HG03575 (cell line): ENCODE results near the gene ADPRHL1.
"Not testable (repeated sequence)": the region's sequence is repeated elsewhere in the genome, so short reads cannot be mapped to it uniquely, and the experiment has no call there.

Experiments
- ATAC-seq: cut with Tn5 transposase; IDR thresholded peaks from one replicate; pipeline ENCODE4 v1.9.1; 2021; ENCODE audit not compliant: unreplicated experiment, insufficient number of reproducible peaks, low FRiP score; ENCODE audit errors: extremely low read depth

The ADPRHL1 gene

GRCh38 chr13:113460599-113460998 is 7.3 kb upstream of the ADPRHL1 start:
- ATAC-seq: no peak

GRCh38 chr13:113460064-113460555 is 6.8 kb upstream of the ADPRHL1 start:
- ATAC-seq: no peak

- no peak for ATAC-seq
Measured at GRCh38 chr13:113458253-113459065, 5.2 kb upstream of the ADPRHL1 start.

GRCh38 chr13:113457510-113457909 is 4.2 kb upstream of the ADPRHL1 start:
- ATAC-seq: no peak

- no peak for ATAC-seq
Measured at GRCh38 chr13:113456116-113456702, 2.9 kb upstream of the ADPRHL1 start.

- no peak for ATAC-seq
Measured at GRCh38 chr13:113455384-113455783, 2.1 kb upstream of the ADPRHL1 start.

- ATAC-seq: no peak
Measured at GRCh38 chr13:113454936-113455335, 1.6 kb upstream of the ADPRHL1 start.

- ATAC-seq: no peak
Measured at GRCh38 chr13:113452466-113452865, 822 bp downstream of the ADPRHL1 start.

- ATAC-seq: no peak
Measured at GRCh38 chr13:113451951-113452421, 1.3 kb downstream of the ADPRHL1 start.

- ATAC-seq: not testable (repeated sequence)
Measured at GRCh38 chr13:113450861-113451620, 2.2 kb downstream of the ADPRHL1 start.

GRCh38 chr13:113450348-113450744 is 2.9 kb downstream of the ADPRHL1 start:
- ATAC-seq: not testable (repeated sequence)

- no peak for ATAC-seq
Measured at GRCh38 chr13:113449693-113450347, 3.5 kb downstream of the ADPRHL1 start.

- ATAC-seq: no peak
Measured at GRCh38 chr13:113448885-113449692, 4.2 kb downstream of the ADPRHL1 start.

GRCh38 chr13:113448545-113448884 is 4.8 kb downstream of the ADPRHL1 start:
- ATAC-seq: no peak

GRCh38 chr13:113447596-113447995 is 5.7 kb downstream of the ADPRHL1 start:
- no peak for ATAC-seq

- ATAC-seq: no peak
Measured at GRCh38 chr13:113446488-113446854, 6.8 kb downstream of the ADPRHL1 start.

- ATAC-seq: no peak
Measured at GRCh38 chr13:113445791-113446487, 7.3 kb downstream of the ADPRHL1 start.

- no peak for ATAC-seq
Measured at GRCh38 chr13:113443991-113444390, 9.3 kb downstream of the ADPRHL1 start.
